Left ventricle myocardium inferior (tissue), 1 donor: ENCODE measurements around the gene PIGU. TPM values are rescaled to one million over a fixed set of nuclear protein-coding genes. Genes with fewer than 3 reads are reported as not detected.
"Not testable (repeated sequence)": the region's sequence is repeated elsewhere in the genome, so short reads cannot be mapped to it uniquely, and the experiment has no call there.

Experiments used
- DNase-seq: peaks from one replicate; pipeline ENCODE4 v3.0.0-alpha.2; 2020
- H3K27ac ChIP-seq: fragments of 200-600 bp; replicated peaks from 2 replicates; pipeline ENCODE4 v1.8.0; 2021
- H3K27me3 ChIP-seq: fragments of 200-600 bp; 2 replicates; pipeline ENCODE4 v1.8.0; 2021; ENCODE audit warnings: low read depth
- H3K36me3 ChIP-seq: fragments of 200-600 bp; 2 replicates; pipeline ENCODE4 v1.8.0; 2021
- H3K4me1 ChIP-seq: fragments of 200-600 bp; 2 replicates; pipeline ENCODE4 v1.8.0; 2021
- H3K4me3 ChIP-seq: fragments of 200-600 bp; 2 replicates; pipeline ENCODE4 v1.8.0; 2021; ENCODE audit warnings: mild to moderate bottlenecking, moderate library complexity
- H3K9me3 ChIP-seq: fragments of 200-600 bp; replicated peaks from 2 replicates; pipeline ENCODE4 v1.8.0; 2021
- intact Hi-C: fragments of 100-400 bp; cut with micrococcal nuclease; formaldehyde crosslinking; loops from one replicate; pipeline ENCODE4 v1.11.0; 2022
- total RNA-seq: library from RNA; stranded (reverse); fragmentation: NEBNext Ultra II Directional; extraction: Animal tissue kit (Norgen Biotek cat#: 25700); gene quantifications from one replicate; pipeline ENCODE4 v1.2.1, GENCODE V29; 2021
- TF ChIP-seq, protein P1 (sequence below): fragments of 200-600 bp; IDR thresholded peaks from 2 replicates; pipeline ENCODE4 v1.8.0; 2021; ENCODE audit warnings: antibody characterized with exemption, mild to moderate bottlenecking, borderline replicate concordance
- donor health status: DM: no; HTN: yes; CAD: no; lungs with severe emphysema.

The PIGU gene
- total RNA-seq, 1 donor from 2014 or later, result 13.7 TPM

DNA sequence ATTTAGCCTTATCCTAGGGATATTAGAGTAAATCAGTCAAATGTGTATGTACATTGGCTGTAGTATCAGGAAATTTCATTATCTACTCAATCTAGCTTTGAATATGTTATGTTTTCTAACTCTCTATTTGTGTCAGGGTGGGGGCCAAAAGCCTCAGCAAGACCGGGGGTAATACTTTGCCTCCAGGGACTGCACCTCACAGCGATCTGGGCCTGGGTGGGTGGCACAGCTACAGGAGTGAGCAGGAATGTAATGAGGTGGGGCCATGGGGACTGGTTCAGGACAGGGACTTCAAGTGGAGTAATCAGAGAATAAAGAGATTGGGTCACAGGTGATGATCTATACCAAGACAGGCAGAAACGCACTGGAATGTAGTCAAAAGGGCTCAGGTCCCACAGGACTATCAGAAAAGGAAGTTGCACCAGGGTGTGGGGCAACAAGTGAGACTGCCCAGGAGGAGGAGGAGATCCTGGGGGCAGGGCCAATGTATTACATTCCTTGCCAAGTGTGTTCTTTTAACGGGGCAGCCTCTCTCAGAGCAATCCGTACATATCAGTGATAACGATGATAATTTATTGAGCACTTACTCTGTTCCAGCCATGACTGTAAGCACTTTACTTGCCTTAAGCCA, 54.0 kb downstream of the PIGU start:
- H3K27me3 ChIP-seq, result no peaks in the 10 kb centered on the region
- no peak overlapping the region for H3K27ac ChIP-seq
- H3K9me3 ChIP-seq, result no peaks in the 10 kb centered on the region
- no peak overlapping the region for H3K4me3 ChIP-seq
- intact Hi-C loops, result no loop called here
- H3K36me3 ChIP-seq, result peaks cover 13% of the 10 kb centered on the region
- TF ChIP-seq, protein P1, sequence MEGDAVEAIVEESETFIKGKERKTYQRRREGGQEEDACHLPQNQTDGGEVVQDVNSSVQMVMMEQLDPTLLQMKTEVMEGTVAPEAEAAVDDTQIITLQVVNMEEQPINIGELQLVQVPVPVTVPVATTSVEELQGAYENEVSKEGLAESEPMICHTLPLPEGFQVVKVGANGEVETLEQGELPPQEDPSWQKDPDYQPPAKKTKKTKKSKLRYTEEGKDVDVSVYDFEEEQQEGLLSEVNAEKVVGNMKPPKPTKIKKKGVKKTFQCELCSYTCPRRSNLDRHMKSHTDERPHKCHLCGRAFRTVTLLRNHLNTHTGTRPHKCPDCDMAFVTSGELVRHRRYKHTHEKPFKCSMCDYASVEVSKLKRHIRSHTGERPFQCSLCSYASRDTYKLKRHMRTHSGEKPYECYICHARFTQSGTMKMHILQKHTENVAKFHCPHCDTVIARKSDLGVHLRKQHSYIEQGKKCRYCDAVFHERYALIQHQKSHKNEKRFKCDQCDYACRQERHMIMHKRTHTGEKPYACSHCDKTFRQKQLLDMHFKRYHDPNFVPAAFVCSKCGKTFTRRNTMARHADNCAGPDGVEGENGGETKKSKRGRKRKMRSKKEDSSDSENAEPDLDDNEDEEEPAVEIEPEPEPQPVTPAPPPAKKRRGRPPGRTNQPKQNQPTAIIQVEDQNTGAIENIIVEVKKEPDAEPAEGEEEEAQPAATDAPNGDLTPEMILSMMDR, result no peak
- DNase-seq, result no peak
- H3K4me1 ChIP-seq, result peaks cover 14% of the 10 kb centered on the region

DNA sequence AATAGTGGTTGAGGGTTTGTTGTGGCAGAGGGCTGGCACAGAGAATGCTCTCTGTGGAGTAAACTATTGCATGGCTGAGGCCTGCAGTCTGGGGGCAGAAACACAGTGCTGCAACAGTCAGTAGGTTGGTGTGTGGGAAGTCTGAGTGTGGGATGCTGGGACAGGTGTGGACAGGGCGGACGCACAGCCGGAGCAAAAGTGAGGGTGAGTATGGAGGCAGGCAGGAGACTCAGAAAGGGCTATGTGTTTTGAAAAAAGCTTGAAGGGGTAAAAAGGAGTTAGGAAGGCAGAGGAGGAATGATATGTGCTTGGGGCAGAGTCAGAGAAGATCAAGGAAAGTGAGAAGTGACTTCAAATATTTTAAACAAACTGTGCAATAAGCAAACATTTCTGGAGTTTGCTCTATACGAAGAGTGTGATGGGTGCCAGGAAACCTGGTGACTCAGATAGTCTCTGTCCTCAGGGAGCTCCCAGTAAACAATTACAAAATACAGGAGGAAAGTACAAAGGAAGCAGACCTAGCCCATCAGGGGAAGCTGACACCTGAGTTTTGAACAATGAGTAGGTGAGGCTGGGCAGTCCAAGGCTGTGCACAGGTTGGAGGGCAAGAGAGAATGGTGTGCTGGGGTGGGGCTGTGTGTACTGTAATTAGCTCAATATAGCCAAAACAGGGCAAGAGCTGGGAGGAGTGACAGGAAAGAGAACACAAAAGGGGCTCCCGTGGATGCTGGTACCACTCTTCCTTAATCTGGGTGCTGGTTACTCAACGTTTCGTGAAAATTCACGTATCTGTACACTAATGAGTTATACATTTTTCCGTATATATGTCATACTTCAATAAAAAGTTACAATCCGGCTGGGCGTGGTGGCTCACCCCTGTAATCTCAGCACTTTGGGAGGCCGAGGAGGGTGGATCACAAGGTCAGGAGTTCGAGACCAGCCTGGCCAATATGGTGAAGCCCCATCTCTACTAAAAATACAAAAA, 55.2 kb downstream of the PIGU start:
- Histone ChIP-seq H3K9me3 (no peaks in the 10 kb centered on the region), H3K27ac (no peak overlapping the region), H3K4me3 (no peak overlapping the region), H3K4me1 (peaks cover 8% of the 10 kb centered on the region), H3K36me3 (peaks cover 13% of the 10 kb centered on the region), H3K27me3 (no peaks in the 10 kb centered on the region)
- intact Hi-C loops, result no loop called here
- DNase-seq, result no peak
- TF ChIP-seq, protein P1, result no peak

DNA sequence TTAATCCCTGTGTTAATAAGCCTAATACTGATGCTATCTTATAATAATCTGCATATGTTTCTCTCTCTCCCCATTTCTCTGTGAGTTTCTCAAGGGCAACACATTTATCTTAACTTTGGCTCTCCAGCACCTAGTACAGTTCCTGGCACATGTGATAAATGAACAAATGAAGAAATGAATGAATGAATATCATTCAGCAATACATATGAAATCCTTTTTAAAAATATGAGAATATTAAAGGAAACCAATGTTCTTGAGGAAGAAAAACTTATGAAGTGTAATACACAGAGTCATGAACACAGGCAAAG, 55.9 kb downstream of the PIGU start:
- TF ChIP-seq, protein P1, result no peak
- Histone ChIP-seq H3K9me3 (no peaks in the 10 kb centered on the region), H3K4me3 (no peak overlapping the region), H3K4me1 (peaks cover 8% of the 10 kb centered on the region), H3K36me3 (peaks cover 15% of the 10 kb centered on the region), H3K27ac (no peak overlapping the region), H3K27me3 (no peaks in the 10 kb centered on the region)
- no peak for DNase-seq
- intact Hi-C loops, result no loop called here

DNA sequence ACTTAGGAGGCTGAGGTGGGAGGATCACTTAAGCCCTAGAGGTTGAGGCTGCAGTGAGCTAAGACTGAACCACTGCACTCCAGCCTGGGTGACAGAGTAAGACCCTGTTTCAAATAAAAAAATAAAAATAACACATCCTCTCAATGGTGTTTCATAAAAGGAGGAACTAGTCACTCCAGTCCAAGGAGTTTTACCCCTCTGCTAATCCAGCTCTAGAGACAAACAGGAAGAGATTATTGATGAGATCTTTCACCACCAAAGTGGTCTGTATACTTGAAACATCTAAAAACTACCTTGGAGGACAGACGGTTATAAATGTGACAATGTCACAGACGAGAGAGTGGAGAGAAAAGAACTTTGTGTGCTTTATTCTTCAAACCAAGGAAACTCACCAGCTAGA, 58.2 kb downstream of the PIGU start:
- DNase-seq, result no peak

DNA sequence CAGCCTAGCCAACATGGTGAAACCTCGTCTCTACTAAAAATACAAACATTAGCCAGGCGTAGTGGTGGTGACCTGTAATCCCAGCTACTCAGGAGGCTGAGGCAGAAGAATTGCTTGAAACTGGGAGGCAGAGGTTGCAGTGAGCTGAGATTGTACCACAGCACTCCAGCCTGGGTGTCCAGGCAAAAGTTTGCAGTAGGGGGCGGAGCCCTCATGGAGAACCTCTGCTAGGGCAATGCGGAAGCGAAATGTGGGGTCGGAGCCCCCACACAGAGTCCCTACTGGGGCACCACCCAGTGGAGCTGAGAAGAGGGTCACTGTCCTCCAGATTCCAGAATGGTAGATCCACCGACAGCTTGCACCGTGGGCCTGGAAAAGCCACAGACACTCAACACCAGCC, 60.0 kb downstream of the PIGU start:
- H3K9me3 ChIP-seq, intact Hi-C loops, H3K27ac ChIP-seq, H3K4me1 ChIP-seq, H3K27me3 ChIP-seq, H3K4me3 ChIP-seq, DNase-seq: not testable (repeated sequence)
- H3K36me3 ChIP-seq, result peaks cover 21% of the 10 kb centered on the region

More for the DNA sequence above, 58.2 kb downstream of the PIGU start:
- H3K27me3 ChIP-seq, result no peaks in the 10 kb centered on the region
- peaks cover 17% of the 10 kb centered on the region for H3K4me1 ChIP-seq
- no peaks in the 10 kb centered on the region for H3K9me3 ChIP-seq
- H3K27ac ChIP-seq, result no peak overlapping the region
- H3K4me3 ChIP-seq, result no peak overlapping the region
- intact Hi-C loops, result no loop called here
- TF ChIP-seq, protein P1, result no peak
- peaks cover 25% of the 10 kb centered on the region for H3K36me3 ChIP-seq

DNA sequence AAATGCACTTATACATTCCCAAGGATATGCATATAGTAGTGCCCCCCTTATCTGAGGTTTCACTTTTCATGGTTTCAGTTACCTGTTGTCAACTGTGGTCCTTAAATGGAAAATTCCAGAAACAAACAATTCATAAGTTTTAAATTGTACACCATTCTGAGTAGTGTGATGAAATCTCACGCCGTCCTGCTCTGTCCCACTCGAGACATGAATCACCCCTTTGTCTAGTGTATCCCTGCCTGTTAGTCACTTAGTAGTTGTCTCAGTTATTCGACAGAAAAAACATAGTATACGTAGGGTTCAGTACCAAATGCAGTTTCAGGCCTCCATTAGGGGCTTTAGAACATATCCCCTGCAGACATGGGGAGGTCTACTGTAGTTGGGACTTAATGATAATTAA, 61.4 kb downstream of the PIGU start:
- TF ChIP-seq, protein P1, result no peak
- Histone ChIP-seq H3K4me1 (peaks cover 9% of the 10 kb centered on the region), H3K9me3 (no peaks in the 10 kb centered on the region), H3K36me3 (peaks cover 16% of the 10 kb centered on the region), H3K4me3 (no peak overlapping the region), H3K27ac (no peak overlapping the region), H3K27me3 (no peaks in the 10 kb centered on the region)
- intact Hi-C loops, result no loop called here
- DNase-seq, result no peak

DNA sequence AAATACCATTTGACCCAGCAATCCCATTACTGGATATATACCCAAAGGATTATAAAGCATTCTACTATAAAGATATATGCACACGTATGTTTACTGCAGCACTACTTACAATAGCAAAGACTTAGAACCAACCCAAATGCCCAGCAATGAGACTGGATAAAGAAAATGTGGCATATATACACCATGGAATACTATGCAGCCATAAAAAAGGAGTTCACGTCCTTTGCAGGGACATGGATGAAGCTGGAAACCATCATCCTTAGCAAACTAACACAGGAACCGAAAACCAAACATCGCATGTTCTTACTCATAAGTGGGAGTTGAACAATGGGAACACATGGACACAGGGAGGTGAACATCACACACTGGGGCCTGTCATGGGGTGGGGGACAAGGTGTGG, 64.9 kb downstream of the PIGU start:
- H3K9me3 ChIP-seq, H3K27ac ChIP-seq, intact Hi-C loops, H3K4me3 ChIP-seq, H3K27me3 ChIP-seq, DNase-seq: not testable (repeated sequence)
- Histone ChIP-seq H3K36me3 (peaks cover 16% of the 10 kb centered on the region), H3K4me1 (peaks cover 17% of the 10 kb centered on the region)
